Renal pelvis (tissue), 4 donors: Measurements from ENCODE around the gene RBM19. TPM values are rescaled to one million over a fixed set of nuclear protein-coding genes. Genes with fewer than 3 reads are reported as not detected.

ENCODE experiments used
- DNase-seq: peaks from one replicate; pipeline ENCODE4 v3.0.0-alpha.2; 2013
- polyA plus RNA-seq, 3 donors: library from polyadenylated mRNA; unstranded; fragments of 120-200 nt; gene quantifications; one replicate each; pipeline ENCODE4 v1.2.1, GENCODE V29; 2013; ENCODE audit not compliant: insufficient read length in 3 of 3

RBM19 gene
- polyA plus RNA-seq, 3 donors, result 27.8 to 46.9 (median 40.8) TPM

- DNase-seq, result no peak
Measured at GRCh38 chr12:113960030-113960429, 6.1 kb downstream of the RBM19 start.

- no peak for DNase-seq
Measured at GRCh38 chr12:113959096-113959495, 7.0 kb downstream of the RBM19 start.

GRCh38 chr12:113958108-113958507 lies 8.0 kb downstream of the RBM19 start:
- DNase-seq, result no peak

- DNase-seq, result no peak
Measured at GRCh38 chr12:113957627-113958026, 8.5 kb downstream of the RBM19 start.

- no peak for DNase-seq
Measured at GRCh38 chr12:113955109-113955970, 10.8 kb downstream of the RBM19 start.

GRCh38 chr12:113954547-113954946 lies 11.6 kb downstream of the RBM19 start:
- no peak for DNase-seq

GRCh38 chr12:113950873-113951272 lies 15.3 kb downstream of the RBM19 start:
- DNase-seq, result no peak

GRCh38 chr12:113949321-113950305 lies 16.5 kb downstream of the RBM19 start:
- DNase-seq, result no peak

- DNase-seq, result no peak
Measured at GRCh38 chr12:113948151-113948914, 17.8 kb downstream of the RBM19 start.

GRCh38 chr12:113946175-113946574 lies 19.9 kb downstream of the RBM19 start:
- no peak for DNase-seq

GRCh38 chr12:113945174-113946173 lies 20.7 kb downstream of the RBM19 start:
- DNase-seq, result no peak

GRCh38 chr12:113942209-113942608 lies 23.9 kb downstream of the RBM19 start:
- no peak for DNase-seq

GRCh38 chr12:113941208-113941486 lies 25.0 kb downstream of the RBM19 start:
- no peak for DNase-seq

- no peak for DNase-seq
Measured at GRCh38 chr12:113940357-113941207, 25.5 kb downstream of the RBM19 start.

GRCh38 chr12:113939867-113940266 lies 26.3 kb downstream of the RBM19 start:
- DNase-seq, result no peak

- no peak for DNase-seq
Measured at GRCh38 chr12:113938471-113938870, 27.7 kb downstream of the RBM19 start.

GRCh38 chr12:113936460-113936859 lies 29.7 kb downstream of the RBM19 start:
- DNase-seq, result no peak

GRCh38 chr12:113935459-113935858 lies 30.7 kb downstream of the RBM19 start:
- DNase-seq, result no peak

GRCh38 chr12:113934946-113935345 lies 31.2 kb downstream of the RBM19 start:
- no peak for DNase-seq
